GM19438 (cell line): Measurements from ENCODE around the gene GABRD.

Experiments used
- ATAC-seq: cut with Tn5 transposase; IDR thresholded peaks from one replicate; pipeline ENCODE4 v1.9.1; 2021; ENCODE audit warnings: low read depth; ENCODE audit not compliant: unreplicated experiment

Gene GABRD

GRCh38 chr1:2073382-2074230 lies 54.5 kb downstream of the GABRD start:
- no peak for ATAC-seq

- ATAC-seq: no peak
Measured at GRCh38 chr1:2074396-2074795, 55.3 kb downstream of the GABRD start.

- ATAC-seq: no peak
Measured at GRCh38 chr1:2074944-2075740, 56.0 kb downstream of the GABRD start.

GRCh38 chr1:2076826-2077225 lies 57.7 kb downstream of the GABRD start:
- ATAC-seq: no peak

GRCh38 chr1:2078170-2078569 lies 59.0 kb downstream of the GABRD start:
- ATAC-seq: no peak

GRCh38 chr1:2079396-2080085 lies 60.4 kb downstream of the GABRD start:
- ATAC-seq: no peak

GRCh38 chr1:2080140-2080539 lies 61.0 kb downstream of the GABRD start:
- ATAC-seq: no peak
